IgD-negative memory B cell (primary cell): ENCODE measurements around the gene TM4SF4. TPM values are rescaled to one million over a fixed set of nuclear protein-coding genes. Genes with fewer than 3 reads are reported as not detected.

Experiments
- H3K27ac Mint-ChIP-seq, 3 donors: one replicate each; pipeline ENCODE4 v1.8.0; 2020 to 2022; ENCODE audit warnings: mild to moderate bottlenecking in 3 of 3, mixed read lengths in 3 of 3, moderate library complexity in 1 of 3
- H3K27me3 Mint-ChIP-seq: one replicate; pipeline ENCODE4 v1.8.0; 2021; ENCODE audit warnings: mixed read lengths
- H3K36me3 Mint-ChIP-seq: one replicate; pipeline ENCODE4 v1.8.0; 2020; ENCODE audit warnings: mild to moderate bottlenecking, mixed read lengths
- H3K4me1 Mint-ChIP-seq, 3 donors: one replicate each; pipeline ENCODE4 v1.8.0; 2020 to 2022; ENCODE audit warnings: mixed read lengths in 3 of 3, mild to moderate bottlenecking in 1 of 3
- H3K4me3 Mint-ChIP-seq, 4 donors: one replicate each; pipeline ENCODE4 v1.8.0; 2020 to 2022; ENCODE audit warnings: mild to moderate bottlenecking in 4 of 4, mixed read lengths in 4 of 4, moderate library complexity in 3 of 4
- H3K9me3 Mint-ChIP-seq, 3 donors: one replicate each; pipeline ENCODE4 v1.8.0; 2020 to 2021; ENCODE audit warnings: mixed read lengths in 3 of 3, mild to moderate bottlenecking in 1 of 3
- polyA plus RNA-seq: library from polyadenylated mRNA; unstranded; fragments of 300-500 nt; fragmentation: Illumina TruSeq; gene quantifications from one replicate; pipeline ENCODE4 v1.2.3, GENCODE V29; 2021

TM4SF4 gene
- polyA plus RNA-seq, 1 donor from 2014 or later: not detected

DNA sequence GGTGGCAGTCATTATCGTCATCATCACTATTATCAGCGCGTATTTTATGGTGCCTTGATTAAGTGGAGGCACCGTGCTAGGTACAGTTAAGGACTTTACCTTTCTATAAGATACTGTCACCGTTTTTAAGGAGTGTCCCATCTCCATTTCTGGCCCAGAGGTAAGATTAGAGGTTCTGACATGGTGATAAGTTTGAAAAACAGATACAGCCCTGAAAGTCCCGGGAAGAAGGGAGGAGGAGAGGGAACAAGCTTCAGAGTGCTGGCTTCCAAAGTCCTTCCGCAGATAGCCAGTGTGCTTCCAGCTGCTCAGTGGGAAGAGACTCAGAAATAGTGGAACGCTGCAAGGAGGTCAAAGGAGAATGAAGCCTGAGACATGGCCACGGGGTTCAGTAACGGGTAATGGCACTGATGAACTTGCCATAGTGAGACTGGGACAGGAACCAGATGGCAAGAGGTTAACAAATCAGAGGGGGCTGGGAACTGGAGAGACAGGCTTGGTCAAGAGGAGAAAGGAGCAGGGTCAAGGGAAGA, 9.1 kb upstream of the TM4SF4 start:
- H3K27ac Mint-ChIP-seq: no peak overlapping the region
- no peaks in the 10 kb centered on the region for H3K36me3 Mint-ChIP-seq
- peaks cover 3 to 4% (median 3%) of the 10 kb centered on the region in 3 donors for H3K4me1 Mint-ChIP-seq
- H3K9me3 Mint-ChIP-seq: no peaks in the 10 kb centered on the region
- H3K4me3 Mint-ChIP-seq: no peak overlapping the region
- H3K27me3 Mint-ChIP-seq: no peaks in the 10 kb centered on the region

DNA sequence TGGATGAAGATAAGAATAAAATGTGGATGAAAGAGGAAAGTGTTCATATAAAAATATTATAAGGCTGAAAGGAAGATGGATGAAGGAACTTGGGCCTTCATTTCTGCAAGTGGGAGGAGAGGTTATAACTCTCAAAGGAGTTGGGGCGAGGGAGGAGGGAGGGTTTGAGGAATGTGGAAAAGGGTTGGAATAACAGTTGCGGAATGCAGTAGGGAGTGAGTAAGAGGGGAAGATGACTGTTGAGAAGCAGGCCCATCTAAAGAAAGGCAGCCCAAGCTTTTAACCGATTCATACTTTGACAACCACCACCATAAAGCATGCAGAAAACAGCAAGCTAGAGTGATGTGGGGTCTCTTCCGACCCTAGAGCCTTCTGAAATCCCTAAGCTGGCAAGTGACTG, 8.3 kb upstream of the TM4SF4 start:
- Mint-ChIP-seq H3K27me3 (no peaks in the 10 kb centered on the region), H3K36me3 (no peaks in the 10 kb centered on the region), H3K27ac (no peak overlapping the region), H3K9me3 (no peaks in the 10 kb centered on the region), H3K4me3 (no peak overlapping the region), H3K4me1 (peaks cover 3 to 4% (median 3%) of the 10 kb centered on the region in 3 donors)

DNA sequence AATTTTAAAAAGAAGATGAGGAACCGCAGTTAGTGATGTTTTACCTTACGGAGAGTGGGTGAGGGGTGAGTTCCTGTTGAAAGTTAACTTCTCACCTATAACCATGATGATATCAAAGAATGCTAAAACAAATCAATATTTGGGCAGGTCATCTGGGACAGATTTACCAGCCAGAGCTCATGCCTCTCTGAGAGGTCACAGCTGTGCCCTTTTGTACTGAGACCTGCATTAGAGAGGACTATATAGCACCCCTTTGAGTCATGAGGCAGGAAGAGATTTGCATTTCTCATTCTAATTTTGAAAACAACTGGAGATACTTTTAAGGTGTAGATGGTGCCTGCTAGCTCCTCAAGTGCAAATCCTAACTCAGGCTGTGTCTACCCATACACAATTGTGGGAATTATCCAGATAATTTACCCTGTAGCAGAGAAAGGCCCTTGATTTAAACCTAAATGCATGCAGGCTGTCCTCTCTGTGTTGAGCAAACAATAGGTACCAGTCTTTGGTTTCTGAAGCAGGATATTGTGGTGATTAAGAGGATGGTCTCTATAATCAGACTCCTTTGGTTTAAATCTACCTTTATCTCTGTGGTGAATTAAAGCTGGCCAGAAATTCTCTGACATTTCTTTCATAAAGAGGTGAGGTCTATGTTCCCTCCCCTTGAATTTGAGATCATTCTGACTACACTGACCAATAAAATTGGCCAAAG, 5.8 kb upstream of the TM4SF4 start:
- Mint-ChIP-seq H3K9me3 (no peaks in the 10 kb centered on the region), H3K27me3 (peaks cover 3% of the 10 kb centered on the region), H3K27ac (no peak overlapping the region), H3K4me1 (peaks cover 3 to 4% (median 3%) of the 10 kb centered on the region in 3 donors), H3K4me3 (no peak overlapping the region), H3K36me3 (no peaks in the 10 kb centered on the region)

DNA sequence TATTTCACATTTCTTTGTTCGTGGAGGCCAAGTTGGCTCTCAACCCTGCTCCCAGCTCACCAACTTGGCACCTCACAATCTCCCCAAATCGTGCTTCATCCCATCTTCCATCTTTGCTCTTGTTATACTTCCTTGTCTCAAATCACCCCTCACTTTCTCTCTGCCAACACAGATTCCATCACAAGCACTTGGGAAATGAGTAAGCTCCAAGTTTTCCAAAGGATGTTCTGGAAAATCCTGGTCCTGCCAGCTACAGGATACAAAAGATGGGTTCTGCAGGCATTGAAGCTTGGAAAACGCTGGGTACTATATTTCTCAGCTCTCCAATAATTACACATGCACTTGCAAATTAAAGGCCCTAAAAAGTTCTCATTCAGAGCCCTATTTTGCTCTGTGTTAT, 4.1 kb upstream of the TM4SF4 start:
- Mint-ChIP-seq H3K27me3 (peaks cover 3% of the 10 kb centered on the region), H3K4me3 (no peak overlapping the region), H3K9me3 (no peaks in the 10 kb centered on the region), H3K36me3 (no peaks in the 10 kb centered on the region), H3K27ac (no peak overlapping the region), H3K4me1 (peaks cover 3 to 4% (median 3%) of the 10 kb centered on the region in 3 donors)

DNA sequence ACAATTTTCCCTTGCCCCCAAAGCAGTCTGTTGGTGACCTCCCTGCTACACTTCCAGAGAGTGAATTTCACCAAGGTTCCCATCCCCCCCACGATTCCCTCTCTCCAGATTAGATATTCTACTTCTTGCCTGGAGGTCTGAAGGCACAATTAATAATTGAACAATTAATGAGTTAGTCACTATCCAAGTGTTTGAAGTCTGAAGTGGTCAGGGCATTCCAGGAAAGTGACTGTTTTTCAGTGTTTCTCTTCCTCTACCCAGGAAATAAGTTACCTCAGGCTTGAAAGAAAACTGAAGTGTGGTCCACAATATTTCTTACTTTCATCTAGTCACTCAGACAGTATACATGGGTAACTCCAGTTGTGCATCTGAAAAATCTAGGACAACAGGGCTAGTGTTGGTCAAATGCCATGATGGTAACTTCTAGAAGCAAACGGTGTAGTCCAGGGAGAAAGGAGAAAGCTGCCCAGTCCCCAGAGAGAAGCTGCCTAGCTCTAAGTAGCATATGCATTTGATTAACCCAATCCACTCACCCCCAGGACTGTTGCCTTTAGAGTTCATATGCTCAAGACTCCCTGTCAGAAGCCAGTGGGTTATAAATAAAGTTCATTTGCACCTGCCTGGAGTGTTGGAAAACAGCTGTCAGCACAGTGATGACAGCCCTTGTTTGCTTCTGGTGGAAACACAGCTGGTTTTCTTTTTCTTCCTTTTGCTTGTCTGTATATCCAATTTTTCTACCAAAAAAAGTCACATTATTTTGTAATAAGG, 2.3 kb upstream of the TM4SF4 start:
- Mint-ChIP-seq H3K9me3 (no peaks in the 10 kb centered on the region), H3K27ac (no peak overlapping the region), H3K4me3 (no peak overlapping the region), H3K36me3 (no peaks in the 10 kb centered on the region), H3K4me1 (peaks cover 3 to 4% (median 3%) of the 10 kb centered on the region in 3 donors), H3K27me3 (peaks cover 7% of the 10 kb centered on the region)

DNA sequence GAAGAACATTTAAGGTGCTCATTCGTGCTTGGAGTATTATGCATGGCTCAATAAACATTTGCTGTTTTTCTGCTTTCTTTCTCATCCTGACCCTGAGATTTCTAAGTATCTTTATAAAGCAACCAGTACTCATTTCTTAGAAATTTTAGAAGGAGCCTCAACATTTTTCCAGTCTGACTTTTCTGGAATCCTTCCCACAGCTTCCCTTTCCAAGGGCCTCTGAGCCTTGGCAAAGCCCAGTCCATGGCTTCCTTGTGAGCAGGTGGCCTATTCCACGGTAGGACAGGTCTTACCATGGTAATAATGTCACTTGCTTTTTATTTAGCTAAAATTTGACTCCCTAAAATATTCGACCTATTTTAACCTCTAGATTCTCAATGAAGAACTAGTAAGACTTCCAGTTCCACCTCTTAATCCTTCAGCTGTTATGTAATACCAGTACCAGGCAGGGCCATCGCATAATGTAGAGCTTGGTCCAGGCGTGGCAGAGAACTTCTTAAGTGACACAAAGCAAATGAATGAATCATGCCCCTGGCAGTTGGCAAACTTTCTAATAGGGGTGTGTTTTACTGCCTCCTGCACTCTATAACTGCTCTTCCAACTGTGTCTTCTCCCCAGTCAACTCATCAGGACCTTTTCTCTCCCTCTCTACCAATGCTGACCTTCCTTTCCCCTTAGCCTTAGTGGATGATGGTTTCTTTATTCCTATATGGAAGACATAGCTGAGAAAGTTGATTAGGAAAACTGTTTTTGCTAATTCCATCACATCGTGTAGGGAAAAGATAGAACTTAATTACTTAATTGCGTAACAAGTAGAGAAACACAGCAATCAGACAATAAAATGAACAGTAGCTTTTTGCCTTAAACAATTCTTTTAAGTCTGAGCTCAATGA, 894 bp upstream of the TM4SF4 start:
- peaks cover 7% of the 10 kb centered on the region for H3K27me3 Mint-ChIP-seq
- H3K4me3 Mint-ChIP-seq: no peak overlapping the region

DNA sequence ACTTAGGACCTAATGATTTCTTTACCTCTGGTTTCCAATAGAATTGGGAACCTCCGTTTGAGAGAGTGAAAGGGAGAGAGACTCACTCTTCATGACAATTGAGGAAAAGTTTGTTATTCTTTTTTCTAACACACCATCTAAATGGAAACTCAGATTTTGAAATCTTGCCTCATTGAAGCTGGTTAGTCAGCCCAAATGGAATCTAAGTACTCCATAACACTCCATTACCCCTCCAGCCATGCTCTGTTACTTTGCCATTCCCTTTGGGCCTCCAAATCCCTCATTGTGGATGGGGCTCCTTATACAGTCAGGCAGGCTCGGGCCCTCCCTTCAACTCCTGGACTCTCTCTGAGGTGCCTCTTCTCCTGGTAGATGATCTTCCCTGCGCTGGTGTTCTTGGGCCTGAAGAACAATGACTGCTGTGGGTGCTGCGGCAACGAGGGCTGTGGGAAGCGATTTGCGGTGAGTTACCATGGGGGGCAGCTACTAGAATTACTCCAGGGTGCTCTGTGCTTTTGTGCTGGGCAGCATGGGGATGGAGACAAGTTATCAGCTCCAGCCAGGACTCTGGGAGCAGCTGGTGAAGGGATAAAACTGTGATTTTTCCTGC, 1.1 kb downstream of the TM4SF4 start:
- no peak overlapping the region for H3K4me3 Mint-ChIP-seq
- H3K4me1 Mint-ChIP-seq: no peaks in the 10 kb centered on the region
- H3K9me3 Mint-ChIP-seq: no peaks in the 10 kb centered on the region
- H3K27ac Mint-ChIP-seq: no peak overlapping the region
- no peaks in the 10 kb centered on the region for H3K36me3 Mint-ChIP-seq
- peaks cover 7% of the 10 kb centered on the region for H3K27me3 Mint-ChIP-seq

More for the DNA sequence above, 894 bp upstream of the TM4SF4 start:
- Mint-ChIP-seq H3K9me3 (no peaks in the 10 kb centered on the region), H3K36me3 (no peaks in the 10 kb centered on the region), H3K4me1 (peaks cover under 1 to 1% (median under 1%) of the 10 kb centered on the region in 3 donors), H3K27ac (no peak overlapping the region)

DNA sequence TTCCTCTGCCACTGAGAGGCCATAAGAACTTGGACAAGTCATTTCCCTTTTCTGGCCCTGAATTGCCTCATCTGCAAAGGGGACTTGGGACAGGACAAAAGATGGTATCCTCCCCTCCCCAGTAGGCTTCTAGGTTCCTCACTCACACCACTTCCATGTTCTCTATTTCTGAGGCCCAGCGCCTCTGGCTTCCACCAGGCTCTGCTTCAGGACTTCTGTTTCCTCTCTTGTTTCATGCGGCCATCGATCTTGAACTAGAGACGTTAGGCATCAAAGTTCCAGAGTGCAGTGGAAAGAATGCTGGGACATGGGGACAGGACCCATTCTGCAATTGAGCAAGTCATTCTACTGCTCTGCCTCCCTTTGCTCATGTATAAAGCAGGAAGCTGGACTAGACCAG, 1.7 kb downstream of the TM4SF4 start:
- H3K27me3 Mint-ChIP-seq: peaks cover 7% of the 10 kb centered on the region
- no peak overlapping the region for H3K27ac Mint-ChIP-seq
- H3K4me3 Mint-ChIP-seq: no peak overlapping the region
- no peaks in the 10 kb centered on the region for H3K9me3 Mint-ChIP-seq
- H3K4me1 Mint-ChIP-seq: no peaks in the 10 kb centered on the region
- no peaks in the 10 kb centered on the region for H3K36me3 Mint-ChIP-seq

DNA sequence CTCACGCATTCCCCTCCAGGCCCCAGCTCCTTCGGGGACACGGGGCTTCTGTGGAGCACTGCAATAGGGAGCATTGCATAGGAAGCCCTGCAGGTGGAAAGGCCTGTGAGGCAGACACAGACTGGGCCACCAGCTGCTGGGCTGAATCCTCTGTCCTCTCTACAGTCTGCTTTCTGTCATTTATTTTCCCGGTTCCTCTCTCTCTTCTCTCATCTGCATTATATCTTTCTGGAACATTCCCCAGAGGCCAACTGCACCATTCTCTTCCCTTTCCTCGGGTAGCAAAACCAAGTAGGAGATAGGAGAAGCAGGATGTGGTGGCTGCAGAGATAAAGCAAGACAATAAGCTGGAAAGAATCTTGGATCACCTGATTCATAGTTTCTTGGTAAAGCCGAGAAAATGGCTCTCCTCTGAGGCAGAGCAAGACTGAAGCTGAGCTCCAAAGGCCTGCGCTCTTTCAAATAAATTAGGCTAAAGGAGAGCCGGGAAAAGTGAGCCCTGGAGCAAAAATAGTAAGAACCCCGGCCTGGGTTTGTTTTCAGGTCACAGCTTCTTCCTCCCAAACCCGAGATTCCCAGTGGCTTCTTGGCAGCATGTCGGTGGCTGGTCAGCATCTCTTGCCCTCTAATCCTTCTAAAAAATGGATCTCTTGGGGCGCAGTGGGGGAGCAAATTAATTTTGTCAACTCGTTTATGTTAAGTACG, 5.3 kb downstream of the TM4SF4 start:
- Mint-ChIP-seq H3K4me1 (no peaks in the 10 kb centered on the region), H3K9me3 (no peaks in the 10 kb centered on the region), H3K27ac (no peak overlapping the region), H3K4me3 (no peak overlapping the region), H3K36me3 (no peaks in the 10 kb centered on the region), H3K27me3 (peaks cover 3% of the 10 kb centered on the region)

DNA sequence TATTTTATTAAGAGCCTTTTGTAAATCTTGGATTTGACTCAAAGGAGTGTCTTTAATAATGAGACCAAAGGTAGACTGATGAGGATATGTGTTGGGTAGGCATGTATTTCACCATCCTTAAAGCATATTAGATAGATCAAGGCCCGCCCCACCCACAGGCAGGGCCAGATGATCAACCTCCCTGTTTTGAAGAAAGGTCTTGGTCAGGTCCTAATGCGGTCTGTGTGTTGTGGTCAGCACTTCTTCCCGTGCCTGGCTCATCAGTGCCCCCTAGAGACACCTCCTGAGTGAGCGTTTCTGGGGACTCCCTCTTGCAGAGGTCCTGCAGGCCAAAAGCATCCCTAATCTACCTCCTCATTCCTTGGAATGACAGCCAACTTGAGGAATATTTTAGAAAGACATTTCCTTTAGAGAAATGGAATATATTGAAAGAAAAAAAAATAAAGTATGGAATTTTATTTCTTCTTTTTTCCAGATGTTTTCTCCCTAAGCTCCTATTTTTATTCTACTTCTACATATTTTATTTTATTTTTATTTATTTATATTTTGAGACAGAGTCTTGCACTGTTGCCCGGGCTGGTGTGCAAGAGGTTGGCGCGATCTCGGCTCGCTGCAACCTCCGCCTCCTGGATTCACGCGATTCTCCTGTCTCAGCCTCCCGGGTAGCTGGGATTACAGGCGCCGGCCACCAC, 6.0 kb downstream of the TM4SF4 start:
- Mint-ChIP-seq H3K4me1 (no peaks in the 10 kb centered on the region), H3K4me3 (no peak overlapping the region), H3K36me3 (no peaks in the 10 kb centered on the region), H3K27ac (no peak overlapping the region), H3K27me3 (peaks cover 3% of the 10 kb centered on the region), H3K9me3 (no peaks in the 10 kb centered on the region)

DNA sequence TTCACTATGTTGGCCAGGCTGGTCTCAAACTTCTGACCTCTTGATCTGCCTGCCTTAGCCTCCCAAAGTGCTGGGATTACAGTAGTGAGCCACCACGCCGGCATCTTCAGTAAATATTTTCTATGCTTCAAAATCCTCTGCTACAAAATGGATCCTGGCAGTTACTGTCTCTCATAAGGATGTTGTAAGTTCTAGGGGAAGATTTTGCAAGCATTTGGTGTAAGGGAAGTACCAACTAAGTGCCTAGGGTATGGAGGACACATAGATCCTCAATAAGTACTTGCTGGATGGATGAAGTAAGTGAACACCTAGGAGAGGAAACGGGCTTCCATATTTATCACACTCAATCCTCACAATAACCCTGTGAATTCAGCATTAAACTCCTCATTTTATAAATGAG, 6.6 kb downstream of the TM4SF4 start:
- Mint-ChIP-seq H3K4me1 (no peaks in the 10 kb centered on the region), H3K9me3 (no peaks in the 10 kb centered on the region), H3K36me3 (no peaks in the 10 kb centered on the region), H3K27me3 (no peaks in the 10 kb centered on the region), H3K4me3 (no peak overlapping the region), H3K27ac (no peak overlapping the region)

DNA sequence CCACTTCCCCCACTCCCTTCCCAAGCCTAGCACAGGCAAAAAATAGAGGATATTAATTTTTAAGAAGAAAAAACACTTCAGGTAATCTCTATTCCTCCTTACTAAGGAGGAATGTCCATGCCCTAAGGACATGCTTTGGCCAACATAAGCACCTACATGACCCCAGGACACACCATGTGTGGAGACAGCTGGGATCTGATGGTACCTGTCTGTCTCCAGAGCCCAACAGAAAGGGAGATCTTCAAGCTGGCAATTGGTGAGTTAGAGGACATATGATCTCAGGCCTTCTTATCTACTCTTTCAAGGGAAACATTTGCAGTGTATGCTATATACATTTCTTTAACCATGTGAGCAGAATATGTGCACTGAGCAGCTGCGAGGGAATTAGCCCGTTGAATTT, 7.0 kb downstream of the TM4SF4 start:
- no peaks in the 10 kb centered on the region for H3K9me3 Mint-ChIP-seq
- no peaks in the 10 kb centered on the region for H3K36me3 Mint-ChIP-seq
- no peak overlapping the region for H3K27ac Mint-ChIP-seq
- no peak overlapping the region for H3K4me3 Mint-ChIP-seq
- H3K27me3 Mint-ChIP-seq: no peaks in the 10 kb centered on the region
- H3K4me1 Mint-ChIP-seq: no peaks in the 10 kb centered on the region

DNA sequence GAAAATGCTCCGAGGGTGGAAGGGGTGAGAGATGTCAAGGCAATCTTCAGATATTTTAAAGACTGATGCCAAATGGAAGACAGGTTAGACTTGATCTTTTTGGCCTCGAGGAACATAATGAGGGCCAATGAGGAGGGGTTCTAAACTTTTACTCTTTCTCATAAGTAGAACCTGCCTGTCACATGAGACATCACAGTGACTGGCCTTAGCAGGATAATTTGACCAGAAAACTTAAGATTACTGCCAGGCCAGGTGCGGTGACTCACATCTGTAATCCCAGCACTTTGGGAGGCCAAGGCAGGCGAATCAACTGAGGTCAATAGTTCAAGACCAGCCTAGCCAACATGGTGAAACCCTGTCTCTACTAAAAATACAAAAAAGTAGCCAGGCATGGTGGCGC, 12.2 kb downstream of the TM4SF4 start:
- Mint-ChIP-seq H3K27me3 (peaks cover 3% of the 10 kb centered on the region), H3K4me1 (no peaks in the 10 kb centered on the region), H3K9me3 (no peaks in the 10 kb centered on the region), H3K27ac (no peak overlapping the region), H3K4me3 (no peak overlapping the region), H3K36me3 (no peaks in the 10 kb centered on the region)
